ENCODE results near the gene ABCB8.
"Not testable (repeated sequence)": the region's sequence is repeated elsewhere in the genome, so short reads cannot be mapped to it uniquely, and the experiment has no call there.

GRCh38 chr7:151026771-151027727, 1.2 kb upstream of the ABCB8 start:
- TF ChIP-seq, protein P1, sequence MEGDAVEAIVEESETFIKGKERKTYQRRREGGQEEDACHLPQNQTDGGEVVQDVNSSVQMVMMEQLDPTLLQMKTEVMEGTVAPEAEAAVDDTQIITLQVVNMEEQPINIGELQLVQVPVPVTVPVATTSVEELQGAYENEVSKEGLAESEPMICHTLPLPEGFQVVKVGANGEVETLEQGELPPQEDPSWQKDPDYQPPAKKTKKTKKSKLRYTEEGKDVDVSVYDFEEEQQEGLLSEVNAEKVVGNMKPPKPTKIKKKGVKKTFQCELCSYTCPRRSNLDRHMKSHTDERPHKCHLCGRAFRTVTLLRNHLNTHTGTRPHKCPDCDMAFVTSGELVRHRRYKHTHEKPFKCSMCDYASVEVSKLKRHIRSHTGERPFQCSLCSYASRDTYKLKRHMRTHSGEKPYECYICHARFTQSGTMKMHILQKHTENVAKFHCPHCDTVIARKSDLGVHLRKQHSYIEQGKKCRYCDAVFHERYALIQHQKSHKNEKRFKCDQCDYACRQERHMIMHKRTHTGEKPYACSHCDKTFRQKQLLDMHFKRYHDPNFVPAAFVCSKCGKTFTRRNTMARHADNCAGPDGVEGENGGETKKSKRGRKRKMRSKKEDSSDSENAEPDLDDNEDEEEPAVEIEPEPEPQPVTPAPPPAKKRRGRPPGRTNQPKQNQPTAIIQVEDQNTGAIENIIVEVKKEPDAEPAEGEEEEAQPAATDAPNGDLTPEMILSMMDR (conservative IDR thresholded peaks at IDR 0.05; ENCODE audit: low read depth, low read length): not testable (repeated sequence)
- TF ChIP-seq POLR2A (IDR thresholded peaks at IDR 0.05; ENCODE audit: low read depth, low read length); RAD21 (IDR thresholded peaks at IDR 0.05; ENCODE audit: low read length); USF2 (IDR thresholded peaks at IDR 0.05; ENCODE audit: low read depth, low read length); MAZ (IDR thresholded peaks at IDR 0.05; ENCODE audit: borderline replicate concordance, low read depth, low read length): not testable (repeated sequence)
